CD4-positive, alpha-beta T cell treated with Interleukin-1 beta for 1 hour (primary cell): Measurements from ENCODE around the gene VENTX.
"Not testable (repeated sequence)": the region's sequence is repeated elsewhere in the genome, so short reads cannot be mapped to it uniquely, and the experiment has no call there.

Source experiments
- DNase-seq, 2 donors: peaks; one replicate each; pipeline ENCODE4 v3.0.0-alpha.2; 2020 to 2022

Gene VENTX

GRCh38 chr10:133258818-133259601 is 21.4 kb downstream of the VENTX start:
- DNase-seq: peak; percentile 79 to 85

GRCh38 chr10:133259602-133259989 is 21.9 kb downstream of the VENTX start:
- no peak for DNase-seq

GRCh38 chr10:133260895-133261725 is 23.5 kb downstream of the VENTX start:
- DNase-seq: peak; percentile 65 to 73

GRCh38 chr10:133261726-133262325 is 24.2 kb downstream of the VENTX start:
- DNase-seq: peak; percentile 90 to 91

GRCh38 chr10:133262696-133263095 is 25.0 kb downstream of the VENTX start:
- DNase-seq: no peak

- DNase-seq: no peak
These were observed 26.0 kb downstream of the VENTX start for GRCh38 chr10:133263674-133264073.

- DNase-seq: peak; percentile 58 to 64
These were observed 26.8 kb downstream of the VENTX start for GRCh38 chr10:133264461-133264860.

GRCh38 chr10:133265052-133265451 is 27.4 kb downstream of the VENTX start:
- DNase-seq: not testable (repeated sequence)

GRCh38 chr10:133266056-133266795 is 28.6 kb downstream of the VENTX start:
- DNase-seq: no peak

GRCh38 chr10:133267293-133267692 is 29.6 kb downstream of the VENTX start:
- DNase-seq: no peak

- DNase-seq: no peak
These were observed 30.2 kb downstream of the VENTX start for GRCh38 chr10:133267829-133268228.

GRCh38 chr10:133268532-133268931 is 30.9 kb downstream of the VENTX start:
- DNase-seq: no peak

GRCh38 chr10:133269367-133269766 is 31.7 kb downstream of the VENTX start:
- no peak for DNase-seq

- DNase-seq: no peak
These were observed 32.5 kb downstream of the VENTX start for GRCh38 chr10:133270204-133270603.

GRCh38 chr10:133270773-133271297 is 33.2 kb downstream of the VENTX start:
- no peak for DNase-seq

- no peak for DNase-seq
These were observed 34.1 kb downstream of the VENTX start for GRCh38 chr10:133271521-133272300.

GRCh38 chr10:133272301-133272963 is 34.8 kb downstream of the VENTX start:
- DNase-seq: no peak

- no peak for DNase-seq
These were observed 35.3 kb downstream of the VENTX start for GRCh38 chr10:133272964-133273420.

- DNase-seq: no peak
These were observed 36.0 kb downstream of the VENTX start for GRCh38 chr10:133273534-133274143.
